Fibroblast of mammary gland (primary cell): ENCODE results near the gene WDR37.
"Not testable (repeated sequence)": the region's sequence is repeated elsewhere in the genome, so short reads cannot be mapped to it uniquely, and the experiment has no call there.

ENCODE experiments used
- DNase-seq: peaks from one replicate; pipeline ENCODE4 v3.0.0-alpha.2; 2010; ENCODE audit warnings: low read depth
- H3K4me3 ChIP-seq: 2 replicates; pipeline ENCODE4 v1.5.1; 2011; ENCODE audit warnings: low read depth, mild to moderate bottlenecking, low read length, moderate library complexity; ENCODE audit not compliant: control insufficient read depth
- CTCF ChIP-seq: conservative IDR thresholded peaks from 2 replicates; pipeline ENCODE4 v1.5.1; 2011; ENCODE audit warnings: low read depth, low read length, inconsistent platforms; ENCODE audit not compliant: control insufficient read depth, insufficient read depth

WDR37 gene

GRCh38 chr10:1056326-1057105 lies at the start of gene WDR37:
Gene WDR37, plus strand, starts transcription at chr10:1056385. Its CDS starts 15,771 bp downstream, at chr10:1072156.
- peak within 1 kb of the TSS; percentile 90 for H3K4me3 ChIP-seq
- TF ChIP-seq CTCF = no peak
- peak; percentile 93 for DNase-seq

- no peak overlapping the region for H3K4me3 ChIP-seq
- TF ChIP-seq CTCF = no peak
- DNase-seq = no peak
These were observed 49.6 kb upstream of the WDR37 start for GRCh38 chr10:1006573-1006972.

- no peak for DNase-seq
- H3K4me3 ChIP-seq = no peak overlapping the region
- TF ChIP-seq CTCF = no peak
These were observed 48.6 kb upstream of the WDR37 start for GRCh38 chr10:1007583-1007982.

- DNase-seq = no peak
- no peak for TF ChIP-seq CTCF
- H3K4me3 ChIP-seq = no peak overlapping the region
These were observed 47.1 kb upstream of the WDR37 start for GRCh38 chr10:1009071-1009494.

- not testable (repeated sequence) for H3K4me3 ChIP-seq, DNase-seq
These were observed 46.2 kb upstream of the WDR37 start for GRCh38 chr10:1009947-1010346.

- DNase-seq = no peak
- no peak for TF ChIP-seq CTCF
- H3K4me3 ChIP-seq = no peak overlapping the region
These were observed 45.5 kb upstream of the WDR37 start for GRCh38 chr10:1010703-1011102.

GRCh38 chr10:1011696-1012095 lies 44.5 kb upstream of the WDR37 start:
- no peak for TF ChIP-seq CTCF
- H3K4me3 ChIP-seq = no peak overlapping the region
- DNase-seq = no peak
